Thyroid gland (tissue), 4 donors: Measurements from ENCODE around the gene ENDOU.

Source experiments
- POLR2A ChIP-seq, 2 donors: fragments of 450-650 bp; IDR thresholded peaks; one replicate each; pipeline ENCODE4 v1.6.1; 2017; ENCODE audit warnings: antibody characterized with exemption in 2 of 2, mild to moderate bottlenecking in 2 of 2, moderate library complexity in 1 of 2
- TF ChIP-seq, protein P1 (sequence below), 6 experiments: fragments of 200-600 bp in 3 of 6; fragments of 450-650 bp in 3 of 6; sonication (generic) in 3 of 6; IDR thresholded peaks; one replicate each; pipeline ENCODE4 v1.5.1; 2016 to 2019; ENCODE audit warnings: antibody characterized with exemption in 6 of 6, mild to moderate bottlenecking in 2 of 6, inconsistent platforms in 1 of 6, moderate library complexity in 1 of 6

GRCh38 chr12:47769234-47770085, 44.2 kb upstream of the ENDOU start:
- TF ChIP-seq, protein P1, sequence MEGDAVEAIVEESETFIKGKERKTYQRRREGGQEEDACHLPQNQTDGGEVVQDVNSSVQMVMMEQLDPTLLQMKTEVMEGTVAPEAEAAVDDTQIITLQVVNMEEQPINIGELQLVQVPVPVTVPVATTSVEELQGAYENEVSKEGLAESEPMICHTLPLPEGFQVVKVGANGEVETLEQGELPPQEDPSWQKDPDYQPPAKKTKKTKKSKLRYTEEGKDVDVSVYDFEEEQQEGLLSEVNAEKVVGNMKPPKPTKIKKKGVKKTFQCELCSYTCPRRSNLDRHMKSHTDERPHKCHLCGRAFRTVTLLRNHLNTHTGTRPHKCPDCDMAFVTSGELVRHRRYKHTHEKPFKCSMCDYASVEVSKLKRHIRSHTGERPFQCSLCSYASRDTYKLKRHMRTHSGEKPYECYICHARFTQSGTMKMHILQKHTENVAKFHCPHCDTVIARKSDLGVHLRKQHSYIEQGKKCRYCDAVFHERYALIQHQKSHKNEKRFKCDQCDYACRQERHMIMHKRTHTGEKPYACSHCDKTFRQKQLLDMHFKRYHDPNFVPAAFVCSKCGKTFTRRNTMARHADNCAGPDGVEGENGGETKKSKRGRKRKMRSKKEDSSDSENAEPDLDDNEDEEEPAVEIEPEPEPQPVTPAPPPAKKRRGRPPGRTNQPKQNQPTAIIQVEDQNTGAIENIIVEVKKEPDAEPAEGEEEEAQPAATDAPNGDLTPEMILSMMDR (IDR thresholded peaks at IDR 0.05), result no peak
- TF ChIP-seq POLR2A (IDR thresholded peaks at IDR 0.05), result no peak
